Measurements from ENCODE around the gene HS3ST2.
"Not testable (repeated sequence)": the region's sequence is repeated elsewhere in the genome, so short reads cannot be mapped to it uniquely, and the experiment has no call there.

HS3ST2 gene

DNA sequence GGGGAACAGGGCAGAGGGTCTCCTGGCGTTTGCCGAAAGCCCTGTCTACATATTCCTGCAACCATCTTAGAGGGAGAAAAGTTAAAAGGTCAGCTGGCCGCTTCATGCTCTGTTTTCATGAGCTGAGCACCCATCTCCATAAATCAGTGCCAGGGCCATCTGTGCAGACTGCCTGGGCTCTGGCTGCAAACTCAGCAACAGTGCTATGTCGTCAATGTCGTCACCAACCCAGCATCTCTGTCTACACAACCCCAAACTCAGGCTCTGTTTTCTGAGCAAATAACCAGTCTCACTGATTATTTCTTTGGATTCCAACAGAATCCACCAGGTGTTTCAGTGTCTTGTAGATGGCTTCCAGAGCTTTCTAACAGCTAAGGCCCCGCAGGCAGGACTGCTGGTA, 65.0 kb downstream of the HS3ST2 start:
- DNase-seq (ENCODE audit: low read depth in 1 of 2, low spot score in 1 of 2): no peak

DNA sequence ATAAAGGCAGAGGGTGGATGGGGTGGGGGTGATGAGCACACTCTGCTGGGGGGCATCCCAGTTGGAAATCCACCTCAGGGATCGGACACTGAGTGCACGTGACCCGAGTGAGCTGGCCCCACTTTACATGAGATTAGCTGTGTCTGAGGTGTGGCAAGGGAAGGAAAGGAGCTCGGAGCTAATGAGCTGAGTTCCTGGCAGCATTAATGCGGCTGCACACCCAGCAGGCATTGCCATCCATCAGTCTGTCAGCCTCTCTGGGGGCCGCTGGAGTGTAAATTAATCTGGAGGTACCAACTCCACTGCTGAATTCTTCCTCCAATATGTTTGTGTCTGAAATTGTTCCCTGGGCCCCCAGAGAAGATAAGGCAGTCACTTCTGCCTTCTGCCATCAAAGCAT, 65.5 kb downstream of the HS3ST2 start:
- no peak for DNase-seq (ENCODE audit: low read depth in 1 of 2, low spot score in 1 of 2)

DNA sequence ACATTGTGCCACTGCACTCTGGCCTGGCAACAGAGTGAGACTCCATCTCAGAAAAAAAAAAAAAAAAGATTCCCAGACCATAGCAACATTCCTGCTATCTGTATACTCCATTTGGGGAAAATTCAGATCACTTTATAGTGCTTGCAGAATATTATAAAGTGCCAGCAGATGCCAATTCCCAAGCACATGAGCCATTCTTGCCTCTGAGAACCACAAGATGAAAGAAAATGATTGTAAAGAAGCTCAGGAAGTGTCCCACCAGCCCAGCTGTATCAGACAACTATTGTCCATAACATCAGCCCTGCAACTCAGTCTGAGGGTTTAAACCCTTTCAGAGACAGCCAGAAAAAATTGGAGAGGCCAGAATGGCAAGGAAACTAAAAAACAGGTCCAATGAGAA, 69.0 kb downstream of the HS3ST2 start:
- DNase-seq (ENCODE audit: low read depth in 1 of 2, low spot score in 1 of 2): no peak

- DNase-seq (ENCODE audit: low read depth in 1 of 2, low spot score in 1 of 2): no peak
Observed at GRCh38 chr16:22885951-22886350, 72.0 kb downstream of the HS3ST2 start.

DNA sequence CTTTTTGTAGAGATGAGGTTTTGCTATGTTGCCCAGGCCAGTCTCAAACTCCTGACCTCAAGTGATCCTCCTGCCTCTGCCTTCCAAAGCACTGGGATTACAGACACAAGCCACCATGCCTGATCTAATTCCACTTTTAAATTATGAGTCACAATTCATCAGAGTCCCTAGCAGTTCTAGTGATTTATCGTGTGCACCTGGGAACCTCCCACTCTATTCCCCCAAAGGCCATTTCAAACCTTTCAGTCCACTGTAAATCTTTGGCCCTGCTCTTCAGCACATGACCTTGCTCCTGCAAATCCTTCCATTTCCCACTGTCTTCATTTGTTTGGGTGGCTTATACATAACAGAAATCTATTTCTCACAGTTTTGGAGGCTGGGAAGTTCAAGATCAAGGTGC, 73.0 kb downstream of the HS3ST2 start:
- no peak for DNase-seq (ENCODE audit: low read depth in 1 of 2, low spot score in 1 of 2)

- DNase-seq (ENCODE audit: low read depth in 1 of 2, low spot score in 1 of 2): no peak
Observed at GRCh38 chr16:22887445-22887844, 73.5 kb downstream of the HS3ST2 start.

- DNase-seq (ENCODE audit: low read depth in 1 of 2, low spot score in 1 of 2): no peak
Observed at GRCh38 chr16:22888791-22889190, 74.8 kb downstream of the HS3ST2 start.

GRCh38 chr16:22890976-22891375, 77.0 kb downstream of the HS3ST2 start:
- no peak for DNase-seq (ENCODE audit: low read depth in 1 of 2, low spot score in 1 of 2)

DNA sequence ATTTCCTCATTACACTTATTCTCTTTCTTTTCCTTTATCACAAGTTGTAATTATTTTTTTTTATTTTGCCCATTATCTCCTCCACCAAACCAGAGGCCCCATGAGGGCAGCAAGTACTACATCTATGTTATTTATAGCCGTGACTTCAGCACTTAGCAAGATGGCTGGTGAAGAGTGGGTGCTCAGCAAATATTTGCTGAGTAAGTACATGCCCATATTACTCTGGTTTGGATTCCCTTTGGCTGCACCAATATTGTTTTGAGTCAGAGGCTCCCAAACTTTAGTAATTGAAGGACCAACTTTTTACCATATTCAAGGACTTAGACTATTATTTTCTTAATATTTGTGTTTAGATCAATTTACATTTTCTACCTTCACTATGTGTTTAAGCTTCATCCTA, 83.2 kb downstream of the HS3ST2 start:
- DNase-seq (ENCODE audit: low read depth in 1 of 2, low spot score in 1 of 2): no peak

DNA sequence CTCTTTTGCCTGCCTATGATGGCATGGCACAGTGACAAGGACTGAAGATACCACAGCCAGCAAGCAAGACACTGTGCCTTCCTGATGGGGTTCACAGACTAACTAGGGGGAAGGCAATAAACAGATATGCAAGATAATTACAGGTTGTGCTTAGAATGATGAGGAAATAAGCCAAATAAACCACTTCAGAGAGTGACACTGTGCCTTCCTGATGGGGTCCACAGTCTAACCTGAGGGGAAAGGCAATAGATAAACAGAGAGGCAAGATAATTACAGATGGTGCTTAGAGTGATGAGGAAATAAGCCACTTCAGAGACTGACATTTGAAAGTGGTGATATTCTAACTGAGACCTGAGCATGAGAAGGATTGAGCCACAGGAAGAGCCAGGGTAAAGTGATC, 84.2 kb downstream of the HS3ST2 start:
- DNase-seq (ENCODE audit: low read depth in 1 of 2, low spot score in 1 of 2): no peak

- peak in 1 of 2 donors; percentile 16 for DNase-seq (ENCODE audit: low read depth in 1 of 2, low spot score in 1 of 2)
Observed at GRCh38 chr16:22898874-22899348, 84.9 kb downstream of the HS3ST2 start.

DNA sequence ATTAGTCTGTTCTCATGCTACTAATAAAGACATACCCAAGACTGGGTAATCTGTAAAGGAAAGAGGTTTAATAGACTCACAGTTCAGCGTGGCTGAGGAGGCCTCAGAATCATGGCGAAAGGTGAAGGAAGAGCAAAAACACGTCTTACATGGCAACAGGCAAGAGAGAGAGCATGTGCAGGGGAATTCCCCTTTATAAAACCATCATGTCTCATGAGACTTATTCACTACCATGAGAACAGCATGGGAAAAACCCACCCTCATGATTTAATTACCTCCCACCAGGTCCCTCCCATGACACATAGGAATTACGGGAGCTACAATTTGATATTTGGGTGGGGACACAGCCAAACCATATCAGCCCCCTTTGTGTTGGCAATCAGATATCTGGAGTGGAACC, 85.6 kb downstream of the HS3ST2 start:
- DNase-seq (ENCODE audit: low read depth in 1 of 2, low spot score in 1 of 2): not testable (repeated sequence)

- DNase-seq (ENCODE audit: low read depth in 1 of 2, low spot score in 1 of 2): no peak
Observed at GRCh38 chr16:22900863-22901262, 86.9 kb downstream of the HS3ST2 start.

GRCh38 chr16:22901563-22901962, 87.6 kb downstream of the HS3ST2 start:
- DNase-seq (ENCODE audit: low read depth in 1 of 2, low spot score in 1 of 2): no peak

- no peak for DNase-seq (ENCODE audit: low read depth in 1 of 2, low spot score in 1 of 2)
Observed at GRCh38 chr16:22903716-22904115, 89.8 kb downstream of the HS3ST2 start.

- DNase-seq (ENCODE audit: low read depth in 1 of 2, low spot score in 1 of 2): no peak
Observed at GRCh38 chr16:22912654-22913053, 98.7 kb downstream of the HS3ST2 start.

- no peak for DNase-seq (ENCODE audit: low read depth in 1 of 2, low spot score in 1 of 2)
Observed at GRCh38 chr16:22915003-22915402, 101.0 kb downstream of the HS3ST2 start.

- DNase-seq (ENCODE audit: low read depth in 1 of 2, low spot score in 1 of 2): no peak
Observed at GRCh38 chr16:22923491-22923890, 109.5 kb downstream of the HS3ST2 start.

DNA sequence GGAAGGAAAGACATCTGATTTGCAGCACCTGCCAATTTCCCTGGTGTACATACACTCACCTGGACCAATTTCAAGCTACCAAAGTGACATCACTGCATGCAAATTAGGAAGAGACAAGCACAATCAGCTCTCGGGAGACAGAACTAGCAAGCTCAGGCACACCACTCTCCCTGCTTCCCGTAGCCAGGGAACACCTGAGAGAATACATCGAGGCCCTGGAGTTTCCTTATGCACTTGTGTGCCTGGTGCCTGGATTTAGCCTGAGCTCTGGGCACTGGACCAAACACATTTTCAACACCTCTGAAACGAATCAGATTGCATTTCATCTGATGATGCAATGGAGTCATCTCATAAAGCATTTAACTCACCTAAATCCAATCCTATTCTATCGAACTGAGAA, 110.5 kb downstream of the HS3ST2 start:
- DNase-seq (ENCODE audit: low read depth in 1 of 2, low spot score in 1 of 2): no peak

- no peak for DNase-seq (ENCODE audit: low read depth in 1 of 2, low spot score in 1 of 2)
Observed at GRCh38 chr16:22926105-22926751, 112.3 kb downstream of the HS3ST2 start.

- DNase-seq (ENCODE audit: low read depth in 1 of 2, low spot score in 1 of 2): no peak
Observed at GRCh38 chr16:22927306-22927705, 113.3 kb downstream of the HS3ST2 start.

DNA sequence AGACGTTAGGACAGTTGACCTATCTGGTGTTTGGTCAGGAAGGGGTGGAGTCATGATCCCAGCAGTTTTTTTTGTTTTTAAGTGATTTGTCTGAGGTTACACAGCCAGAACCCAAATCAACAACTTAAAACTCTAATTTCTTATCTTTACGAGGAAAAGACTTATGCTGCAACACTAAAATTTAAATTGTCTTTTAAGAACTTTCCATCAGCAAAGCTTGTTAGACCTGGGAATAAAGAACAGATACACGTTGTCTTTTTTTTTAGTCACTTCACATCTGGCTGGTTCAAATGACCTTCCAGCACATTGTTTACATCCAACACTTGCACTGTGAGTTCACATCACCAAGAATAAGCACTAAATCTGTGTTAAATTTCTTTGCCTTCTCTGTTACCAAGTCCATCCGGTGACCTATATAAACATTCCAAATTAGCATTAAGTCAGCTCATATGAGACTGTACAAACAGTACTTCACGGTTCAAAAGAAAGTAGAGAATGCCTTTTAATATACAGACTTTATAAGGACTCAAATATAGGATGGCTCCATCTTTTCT, 115.0 kb downstream of the HS3ST2 start:
- DNase-seq (ENCODE audit: low read depth in 1 of 2, low spot score in 1 of 2): no peak

DNA sequence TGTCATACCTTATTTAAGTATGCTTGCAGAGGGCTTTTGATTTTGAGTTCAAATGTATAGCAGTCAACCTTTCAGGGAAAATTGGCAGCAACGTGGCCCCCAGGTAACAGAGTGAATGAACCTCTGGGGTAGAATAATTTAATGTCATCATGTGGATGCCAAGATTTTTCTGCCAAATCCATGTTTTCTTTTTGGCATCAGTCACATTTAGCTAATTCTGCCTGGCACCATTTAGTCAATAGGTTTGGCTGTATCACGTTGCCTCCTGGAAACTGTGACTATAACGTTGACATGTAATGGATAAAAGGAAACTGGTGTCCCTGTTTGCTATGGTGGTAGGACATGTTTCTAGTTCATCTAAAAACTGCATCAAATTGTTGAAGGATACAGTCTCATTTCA, 115.5 kb downstream of the HS3ST2 start:
- DNase-seq (ENCODE audit: low read depth in 1 of 2, low spot score in 1 of 2): no peak
